Astrocyte (in vitro differentiated cells and primary cell): Measurements from ENCODE around the gene SLC12A5. TPM values are rescaled to one million over a fixed set of nuclear protein-coding genes. Genes with fewer than 3 reads are reported as not detected.

Source experiments
- DNase-seq: peaks from one replicate; pipeline ENCODE4 v3.0.0-alpha.2; 2010; ENCODE audit warnings: low read depth
- FAIRE-seq: peaks from 2 replicates; lab custom pipeline; 2011; peaks lifted over from hg19 to GRCh38; lab: Jason Lieb, UNC
- H2AFZ ChIP-seq: 2 replicates; pipeline ENCODE4 v1.6.0; 2012; ENCODE audit warnings: low read depth, low read length, inconsistent platforms
- H3K27ac ChIP-seq: 2 replicates; pipeline ENCODE4 v1.5.1; 2011; ENCODE audit warnings: low read depth, low read length, inconsistent platforms
- H3K27me3 ChIP-seq: 2 replicates; pipeline ENCODE4 v1.6.0; 2011; ENCODE audit warnings: low read length, inconsistent platforms; ENCODE audit not compliant: insufficient read depth
- H3K36me3 ChIP-seq: 2 replicates; pipeline ENCODE4 v1.5.1; 2011; ENCODE audit warnings: low read length, inconsistent platforms; ENCODE audit not compliant: insufficient read depth
- H3K4me1 ChIP-seq: 2 replicates; pipeline ENCODE4 v1.5.1; 2011; ENCODE audit warnings: low read length, inconsistent platforms; ENCODE audit not compliant: insufficient read depth
- H3K4me2 ChIP-seq: 2 replicates; pipeline ENCODE4 v1.6.0; 2012; ENCODE audit warnings: low read length, inconsistent platforms
- H3K4me3 ChIP-seq: 2 replicates; pipeline ENCODE4 v1.5.1; 2011; ENCODE audit warnings: low read depth, mild to moderate bottlenecking, low read length, inconsistent platforms; ENCODE audit not compliant: insufficient read depth
- H3K79me2 ChIP-seq: 2 replicates; pipeline ENCODE4 v1.6.0; 2012; ENCODE audit warnings: mild to moderate bottlenecking, low read length, inconsistent platforms; ENCODE audit not compliant: insufficient read depth
- H3K9ac ChIP-seq: 2 replicates; pipeline ENCODE4 v1.6.0; 2012; ENCODE audit warnings: mild to moderate bottlenecking, low read length, inconsistent platforms
- H3K9me3 ChIP-seq: 2 replicates; pipeline ENCODE4 v1.5.1; 2012; ENCODE audit warnings: low read depth, mild to moderate bottlenecking, low read length, inconsistent platforms; ENCODE audit not compliant: insufficient read depth
- H4K20me1 ChIP-seq: 2 replicates; pipeline ENCODE4 v1.6.0; 2012; ENCODE audit warnings: low read length, inconsistent platforms; ENCODE audit not compliant: insufficient read depth
- H3K27ac Mint-ChIP-seq: one replicate; pipeline ENCODE4 v1.8.0; 2021; ENCODE audit warnings: mild to moderate bottlenecking, mixed read lengths; ENCODE audit not compliant: unreplicated experiment
- H3K27me3 Mint-ChIP-seq: one replicate; pipeline ENCODE4 v1.8.0; 2021; ENCODE audit warnings: low read depth, mixed read lengths; ENCODE audit not compliant: unreplicated experiment
- H3K36me3 Mint-ChIP-seq: one replicate; pipeline ENCODE4 v1.8.0; 2021; ENCODE audit warnings: low read depth, mixed read lengths; ENCODE audit not compliant: unreplicated experiment
- H3K4me1 Mint-ChIP-seq: one replicate; pipeline ENCODE4 v1.8.0; 2021; ENCODE audit warnings: low read depth, mixed read lengths; ENCODE audit not compliant: unreplicated experiment
- H3K4me3 Mint-ChIP-seq: one replicate; pipeline ENCODE4 v1.8.0; 2021; ENCODE audit warnings: mild to moderate bottlenecking, moderate library complexity, mixed read lengths; ENCODE audit not compliant: unreplicated experiment
- H3K9me3 Mint-ChIP-seq: one replicate; pipeline ENCODE4 v1.8.0; 2021; ENCODE audit warnings: mild to moderate bottlenecking, mixed read lengths; ENCODE audit not compliant: unreplicated experiment
- CTCF ChIP-seq: IDR thresholded peaks from 2 replicates; pipeline ENCODE4 v1.5.1; 2011; ENCODE audit warnings: low read depth, mild to moderate bottlenecking, inconsistent platforms, low read length, moderate library complexity; ENCODE audit not compliant: insufficient read depth
- EZH2 ChIP-seq: IDR thresholded peaks from 2 replicates; pipeline ENCODE4 v1.6.1; 2012; ENCODE audit warnings: mild to moderate bottlenecking, low read length, inconsistent platforms; ENCODE audit not compliant: insufficient read depth
- total RNA-seq: library from RNA; stranded (reverse); gene quantifications from 2 replicates; pipeline ENCODE4 v1.2.1, GENCODE V29; 2021

The SLC12A5 gene
- total RNA-seq, 1 donor from 2014 or later, result 14.6 TPM

DNA sequence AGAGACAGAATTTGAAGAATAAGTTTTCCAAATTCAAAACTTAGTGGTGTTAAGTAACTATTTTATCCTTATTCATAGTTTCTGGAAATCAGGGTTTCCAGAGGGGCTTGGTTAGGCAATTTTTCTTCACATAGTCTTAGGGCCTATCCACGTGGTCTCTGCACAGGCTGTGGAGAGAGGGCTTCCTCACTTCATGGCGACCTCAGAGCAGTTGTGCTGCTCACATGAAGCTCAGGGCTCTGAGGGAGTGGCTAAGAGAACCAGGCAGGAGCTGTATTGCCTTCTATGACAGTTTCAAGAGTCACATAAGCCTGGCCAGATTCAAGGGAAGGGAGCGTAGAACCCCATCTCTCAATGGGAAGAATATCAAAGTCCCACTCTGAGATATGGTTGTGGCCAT is 75.2 kb downstream of the SLC12A5 start:
- Histone ChIP-seq H4K20me1 (no peaks in the 10 kb centered on the region), H3K79me2 (no peaks in the 10 kb centered on the region), H3K36me3 (no peaks in the 10 kb centered on the region), H3K4me2 (no peak overlapping the region), H3K27me3 (peaks cover 43% of the 10 kb centered on the region), H2AFZ (no peak overlapping the region), H3K4me3 (no peak overlapping the region), H3K9ac (no peak overlapping the region), H3K9me3 (no peaks in the 10 kb centered on the region), H3K4me1 (no peaks in the 10 kb centered on the region), H3K27ac (no peak overlapping the region)
- FAIRE-seq (no peak), DNase-seq (no peak)
- H3K36me3 Mint-ChIP-seq, result no peaks in the 10 kb centered on the region
- TF ChIP-seq EZH2 (no peak), CTCF (no peak)
- no peak overlapping the region for H3K4me3 Mint-ChIP-seq
- H3K9me3 Mint-ChIP-seq, result peaks cover 3% of the 10 kb centered on the region
- H3K4me1 Mint-ChIP-seq, result no peaks in the 10 kb centered on the region
- peaks cover 49% of the 10 kb centered on the region for H3K27me3 Mint-ChIP-seq
- no peak overlapping the region for H3K27ac Mint-ChIP-seq

- Histone ChIP-seq H3K27me3 (peaks cover 37% of the 10 kb centered on the region), H3K4me3 (no peak overlapping the region), H3K9ac (no peak overlapping the region), H4K20me1 (no peaks in the 10 kb centered on the region), H3K36me3 (no peaks in the 10 kb centered on the region), H3K4me1 (no peaks in the 10 kb centered on the region), H3K27ac (no peak overlapping the region), H3K9me3 (no peaks in the 10 kb centered on the region), H2AFZ (no peak overlapping the region), H3K79me2 (no peaks in the 10 kb centered on the region), H3K4me2 (no peak overlapping the region)
- Mint-ChIP-seq H3K4me3 (no peak overlapping the region), H3K36me3 (no peaks in the 10 kb centered on the region), H3K27me3 (peaks cover 50% of the 10 kb centered on the region), H3K9me3 (peaks cover 3% of the 10 kb centered on the region), H3K27ac (no peak overlapping the region), H3K4me1 (no peaks in the 10 kb centered on the region)
- TF ChIP-seq CTCF (no peak), EZH2 (no peak)
- DNase-seq, result no peak
- FAIRE-seq, result no peak
These were observed 78.0 kb downstream of the SLC12A5 start for GRCh38 chr20:46107061-46107460.

GRCh38 chr20:46108435-46108841 is 79.4 kb downstream of the SLC12A5 start:
- H3K4me2 ChIP-seq, result no peak overlapping the region
- Mint-ChIP-seq H3K4me3 (no peak overlapping the region), H3K4me1 (no peaks in the 10 kb centered on the region), H3K27ac (no peak overlapping the region), H3K27me3 (peaks cover 54% of the 10 kb centered on the region), H3K9me3 (no peaks in the 10 kb centered on the region), H3K36me3 (no peaks in the 10 kb centered on the region)
- TF ChIP-seq CTCF, result no peak
- no peak for TF ChIP-seq EZH2
- no peaks in the 10 kb centered on the region for H3K36me3 ChIP-seq
- no peaks in the 10 kb centered on the region for H4K20me1 ChIP-seq
- DNase-seq (no peak), FAIRE-seq (no peak)
- no peaks in the 10 kb centered on the region for H3K9me3 ChIP-seq
- H3K4me1 ChIP-seq, result no peaks in the 10 kb centered on the region
- no peak overlapping the region for H3K9ac ChIP-seq
- H3K27me3 ChIP-seq, result peaks cover 46% of the 10 kb centered on the region
- no peak overlapping the region for H3K27ac ChIP-seq
- no peak overlapping the region for H2AFZ ChIP-seq
- no peak overlapping the region for H3K4me3 ChIP-seq
- no peaks in the 10 kb centered on the region for H3K79me2 ChIP-seq
